ENCODE results near the gene GCSH.

DNA sequence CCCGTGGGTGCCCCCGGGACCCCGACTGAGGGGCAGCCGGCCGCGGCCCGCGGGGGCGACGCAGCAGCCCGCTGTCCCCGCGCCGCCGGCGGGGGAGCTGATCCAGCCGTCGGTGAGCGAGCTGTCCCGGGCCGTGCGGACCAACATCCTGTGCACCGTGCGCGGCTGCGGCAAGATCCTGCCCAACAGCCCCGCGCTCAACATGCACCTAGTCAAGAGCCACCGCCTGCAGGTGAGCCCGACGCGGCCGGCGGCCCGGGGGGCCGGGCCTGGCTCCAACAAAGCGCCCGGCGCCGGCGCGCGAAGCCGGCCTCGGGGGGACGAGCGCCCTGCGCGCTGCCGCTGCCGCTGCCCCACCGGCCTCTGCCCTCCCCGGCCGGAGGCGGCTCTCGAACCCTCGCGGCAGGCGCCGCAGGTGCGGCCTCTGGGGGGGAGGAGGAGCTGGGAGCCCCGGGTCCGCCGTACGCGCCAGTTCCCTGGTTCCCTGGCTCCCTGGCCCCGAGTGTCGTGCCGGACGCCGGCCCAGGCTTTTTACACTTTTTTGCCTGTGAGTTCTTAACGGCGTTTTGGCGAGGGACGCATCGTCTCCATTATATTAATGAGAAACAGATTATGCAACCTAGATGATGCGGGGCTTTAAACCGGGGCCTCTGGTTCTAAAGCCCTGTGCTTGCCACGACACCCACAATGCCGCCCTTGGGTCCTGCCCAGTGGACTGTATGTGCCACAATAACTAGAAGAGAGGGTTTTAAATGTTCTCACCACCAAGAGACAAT lies 60.0 kb downstream of the GCSH start:
- TF ChIP-seq, protein P1, sequence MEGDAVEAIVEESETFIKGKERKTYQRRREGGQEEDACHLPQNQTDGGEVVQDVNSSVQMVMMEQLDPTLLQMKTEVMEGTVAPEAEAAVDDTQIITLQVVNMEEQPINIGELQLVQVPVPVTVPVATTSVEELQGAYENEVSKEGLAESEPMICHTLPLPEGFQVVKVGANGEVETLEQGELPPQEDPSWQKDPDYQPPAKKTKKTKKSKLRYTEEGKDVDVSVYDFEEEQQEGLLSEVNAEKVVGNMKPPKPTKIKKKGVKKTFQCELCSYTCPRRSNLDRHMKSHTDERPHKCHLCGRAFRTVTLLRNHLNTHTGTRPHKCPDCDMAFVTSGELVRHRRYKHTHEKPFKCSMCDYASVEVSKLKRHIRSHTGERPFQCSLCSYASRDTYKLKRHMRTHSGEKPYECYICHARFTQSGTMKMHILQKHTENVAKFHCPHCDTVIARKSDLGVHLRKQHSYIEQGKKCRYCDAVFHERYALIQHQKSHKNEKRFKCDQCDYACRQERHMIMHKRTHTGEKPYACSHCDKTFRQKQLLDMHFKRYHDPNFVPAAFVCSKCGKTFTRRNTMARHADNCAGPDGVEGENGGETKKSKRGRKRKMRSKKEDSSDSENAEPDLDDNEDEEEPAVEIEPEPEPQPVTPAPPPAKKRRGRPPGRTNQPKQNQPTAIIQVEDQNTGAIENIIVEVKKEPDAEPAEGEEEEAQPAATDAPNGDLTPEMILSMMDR (conservative IDR thresholded peaks at IDR 0.05; ENCODE audit: low read length), result no peak
- TF ChIP-seq EZH2phosphoT487 (IDR thresholded peaks at IDR 0.05; ENCODE audit: borderline replicate concordance, low read depth, low read length), result no peak
